T1000 (cell line): ENCODE results near the gene SCN10A.
A peak's percentile ranks its signal among the peaks of the same experiment; 100 is the strongest.

Source experiments
- DNase-seq: peaks from one replicate; lab custom pipeline; 2025; ENCODE audit warnings: mixed read lengths; lab: John Stamatoyannopoulos, UW

The SCN10A gene

GRCh38 chr3:38816026-38816425 lies at the start of gene SCN10A:
SCN10A (minus strand) TSS chr3:38816217; CDS start chr3:38794010, 22,207 bp downstream.
- DNase-seq, result no peak

- DNase-seq, result no peak
Measured at GRCh38 chr3:38853011-38853410, 37.0 kb upstream of the SCN10A start.

- DNase-seq, result no peak
Measured at GRCh38 chr3:38843898-38844297, 27.9 kb upstream of the SCN10A start.

GRCh38 chr3:38842266-38842965 lies 26.4 kb upstream of the SCN10A start:
- no peak for DNase-seq

- DNase-seq, result no peak
Measured at GRCh38 chr3:38840987-38841386, 25.0 kb upstream of the SCN10A start.

GRCh38 chr3:38837358-38837757 lies 21.3 kb upstream of the SCN10A start:
- DNase-seq, result no peak

GRCh38 chr3:38836561-38836960 lies 20.5 kb upstream of the SCN10A start:
- DNase-seq, result no peak

- DNase-seq, result no peak
Measured at GRCh38 chr3:38835939-38836338, 19.9 kb upstream of the SCN10A start.

- DNase-seq, result no peak
Measured at GRCh38 chr3:38834717-38835116, 18.7 kb upstream of the SCN10A start.

- peak; percentile 77 for DNase-seq
Measured at GRCh38 chr3:38834110-38834509, 18.1 kb upstream of the SCN10A start.

GRCh38 chr3:38829404-38829803 lies 13.4 kb upstream of the SCN10A start:
- DNase-seq, result peak; percentile 72

- no peak for DNase-seq
Measured at GRCh38 chr3:38828681-38829080, 12.7 kb upstream of the SCN10A start.

GRCh38 chr3:38827791-38828190 lies 11.8 kb upstream of the SCN10A start:
- DNase-seq, result no peak

- no peak for DNase-seq
Measured at GRCh38 chr3:38826001-38826400, 10.0 kb upstream of the SCN10A start.

GRCh38 chr3:38824349-38824748 lies 8.3 kb upstream of the SCN10A start:
- no peak for DNase-seq

- no peak for DNase-seq
Measured at GRCh38 chr3:38823722-38824121, 7.7 kb upstream of the SCN10A start.

- DNase-seq, result no peak
Measured at GRCh38 chr3:38823186-38823585, 7.2 kb upstream of the SCN10A start.

- DNase-seq, result no peak
Measured at GRCh38 chr3:38811822-38812221, 4.2 kb downstream of the SCN10A start.

- DNase-seq, result peak; percentile 43
Measured at GRCh38 chr3:38805765-38806386, 10.1 kb downstream of the SCN10A start.

GRCh38 chr3:38805004-38805403 lies 11.0 kb downstream of the SCN10A start:
- no peak for DNase-seq

GRCh38 chr3:38800511-38800910 lies 15.5 kb downstream of the SCN10A start:
- no peak for DNase-seq

GRCh38 chr3:38793721-38794120 lies 22.3 kb downstream of the SCN10A start:
- no peak for DNase-seq

- DNase-seq, result no peak
Measured at GRCh38 chr3:38792983-38793382, 23.0 kb downstream of the SCN10A start.

- DNase-seq, result no peak
Measured at GRCh38 chr3:38782148-38782547, 33.9 kb downstream of the SCN10A start.
